GM21786 (cell line): Measurements from ENCODE around the gene GALE.

Experiments used
- ATAC-seq: cut with Tn5 transposase; IDR thresholded peaks from one replicate; pipeline ENCODE4 v1.9.1; 2021; ENCODE audit not compliant: unreplicated experiment

Gene GALE

DNA sequence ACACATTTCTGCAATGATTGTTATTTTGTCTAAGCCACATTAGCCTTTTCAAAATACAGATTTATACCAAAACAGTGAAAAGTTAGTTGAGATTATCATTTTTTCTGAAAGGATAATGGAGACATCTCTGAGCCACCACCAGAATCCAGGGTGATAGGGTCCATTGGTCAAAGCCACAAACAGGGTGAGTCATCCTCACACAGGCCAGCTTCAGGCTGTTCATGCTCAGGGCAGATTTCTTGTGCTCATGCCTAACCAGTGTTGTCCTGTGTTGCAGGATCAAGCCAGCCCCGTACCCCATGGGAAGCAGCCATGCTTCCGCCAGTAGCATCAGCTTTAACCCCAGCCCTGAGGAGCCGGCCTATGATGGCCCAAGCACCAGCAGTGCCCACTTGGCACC is 43.9 kb downstream of the GALE start:
- no peak for ATAC-seq

DNA sequence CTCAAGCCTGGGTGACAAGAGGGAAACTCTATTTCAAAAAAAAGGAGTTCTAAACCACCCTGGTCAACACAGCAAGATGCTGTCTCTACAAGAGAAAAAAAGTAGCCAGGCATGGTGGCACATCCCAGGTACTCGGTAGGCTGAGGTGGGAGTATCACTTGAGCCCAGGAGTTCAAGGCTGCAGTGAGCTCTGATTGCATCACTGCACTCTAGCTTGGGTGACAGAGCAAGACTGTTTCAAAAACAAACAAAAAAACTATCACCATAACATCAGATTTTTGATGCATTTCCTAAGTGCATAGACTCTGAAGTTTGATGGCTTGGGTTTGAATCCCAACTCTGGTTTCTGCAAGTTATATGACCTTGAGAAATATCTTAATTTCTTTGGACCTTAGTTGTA is 47.6 kb downstream of the GALE start:
- no peak for ATAC-seq

DNA sequence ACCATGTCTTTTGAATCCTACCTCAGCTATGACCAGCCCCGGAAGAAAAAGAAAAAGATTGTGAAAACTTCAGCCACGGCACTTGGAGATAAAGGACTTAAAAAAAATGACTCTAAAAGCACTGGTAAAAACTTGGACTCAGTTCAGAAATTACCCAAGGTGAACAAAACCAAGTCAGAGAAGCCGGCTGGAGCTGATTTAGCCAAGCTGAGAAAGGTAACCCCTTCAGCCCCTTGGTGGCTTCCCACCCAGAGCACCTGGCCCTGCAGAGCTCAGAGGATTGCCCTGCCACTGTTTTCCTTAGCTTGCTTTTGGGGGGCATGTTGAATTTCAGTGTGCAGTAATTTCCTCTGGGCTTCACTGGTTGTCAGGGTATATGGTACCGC is 48.7 kb downstream of the GALE start:
- no peak for ATAC-seq

DNA sequence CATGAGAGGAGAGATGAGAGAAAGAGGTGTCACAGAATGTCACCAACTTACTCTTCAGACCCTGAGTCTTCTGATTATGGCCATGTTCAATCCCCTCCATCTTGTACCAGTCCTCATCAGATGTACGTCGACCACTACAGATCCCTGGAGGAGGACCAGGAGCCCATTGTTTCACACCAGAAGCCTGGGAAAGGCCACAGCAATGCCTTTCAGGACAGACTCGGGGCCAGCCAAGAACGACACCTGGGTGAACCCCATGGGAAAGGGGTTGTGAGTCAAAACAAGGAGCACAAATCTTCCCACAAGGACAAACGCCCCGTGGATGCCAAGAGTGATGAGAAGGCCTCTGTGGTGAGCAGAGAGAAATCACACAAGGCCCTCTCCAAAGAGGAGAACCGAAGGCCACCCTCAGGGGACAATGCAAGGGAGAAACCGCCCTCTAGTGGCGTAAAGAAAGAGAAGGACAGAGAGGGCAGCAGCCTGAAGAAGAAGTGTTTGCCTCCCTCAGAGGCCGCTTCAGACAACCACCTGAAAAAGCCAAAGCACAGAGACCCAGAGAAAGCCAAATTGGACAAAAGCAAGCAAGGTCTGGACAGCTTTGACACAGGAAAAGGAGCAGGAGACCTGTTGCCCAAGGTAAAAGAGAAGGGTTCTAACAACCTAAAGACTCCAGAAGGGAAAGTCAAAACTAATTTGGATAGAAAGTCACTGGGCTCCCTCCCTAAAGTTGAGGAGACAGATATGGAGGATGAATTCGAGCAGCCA is 49.3 kb downstream of the GALE start:
- ATAC-seq: no peak

DNA sequence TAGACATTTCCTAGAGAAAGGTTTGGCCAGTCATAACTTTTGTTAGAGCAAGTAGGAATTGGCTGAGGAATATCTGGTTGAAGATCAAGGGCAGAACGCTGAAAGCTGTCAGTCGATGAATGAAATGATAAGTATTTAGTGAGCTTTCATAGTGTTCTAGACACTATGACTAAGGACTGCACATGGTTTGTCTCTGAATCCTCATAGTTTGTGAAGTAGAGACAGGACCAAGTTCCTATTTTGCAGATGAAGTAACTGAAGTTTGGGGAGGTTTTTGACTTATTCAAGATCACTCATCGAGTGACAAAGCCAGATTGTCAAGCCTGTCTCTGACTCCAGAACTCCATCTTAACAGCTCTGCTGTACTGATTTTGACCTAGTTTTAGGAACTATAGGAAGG is 52.5 kb downstream of the GALE start:
- no peak for ATAC-seq
